HG02885 (cell line): ENCODE results near the gene FAM222A.

ENCODE experiments used
- ATAC-seq: cut with Tn5 transposase; IDR thresholded peaks from one replicate; pipeline ENCODE4 v1.9.1; 2021; ENCODE audit warnings: mild to moderate bottlenecking; ENCODE audit not compliant: unreplicated experiment, poor library complexity

The FAM222A gene

GRCh38 chr12:109756457-109756856 is 42.8 kb downstream of the FAM222A start:
- no peak for ATAC-seq

DNA sequence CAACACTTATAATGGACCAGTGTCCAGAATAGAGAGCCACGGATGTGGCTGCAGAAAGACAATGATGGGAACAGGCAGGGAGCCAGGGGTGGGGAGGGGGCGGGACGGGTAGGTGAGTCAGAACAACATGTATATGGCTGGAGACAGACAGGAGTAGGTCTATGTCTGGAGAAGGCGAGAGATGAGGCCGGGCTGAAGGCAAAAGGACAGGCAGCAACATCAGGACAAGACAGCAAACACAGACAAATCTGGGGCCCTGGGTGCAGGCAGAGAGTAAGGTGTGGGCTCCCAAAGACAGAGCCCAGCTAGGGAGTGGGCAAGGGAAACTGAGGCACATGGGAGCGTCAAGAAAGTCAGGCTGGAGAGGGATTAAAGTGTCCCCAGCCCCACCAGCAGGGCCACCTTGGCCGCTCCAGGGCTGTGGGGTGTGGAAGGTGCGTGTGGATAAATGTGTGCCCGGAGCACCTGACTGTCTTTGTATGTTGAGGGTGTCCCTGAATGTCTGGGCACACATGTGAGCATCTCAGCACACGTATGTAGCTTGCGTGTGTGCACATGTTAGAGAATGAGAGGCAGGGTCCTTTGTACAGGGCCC is 44.1 kb downstream of the FAM222A start:
- no peak for ATAC-seq

DNA sequence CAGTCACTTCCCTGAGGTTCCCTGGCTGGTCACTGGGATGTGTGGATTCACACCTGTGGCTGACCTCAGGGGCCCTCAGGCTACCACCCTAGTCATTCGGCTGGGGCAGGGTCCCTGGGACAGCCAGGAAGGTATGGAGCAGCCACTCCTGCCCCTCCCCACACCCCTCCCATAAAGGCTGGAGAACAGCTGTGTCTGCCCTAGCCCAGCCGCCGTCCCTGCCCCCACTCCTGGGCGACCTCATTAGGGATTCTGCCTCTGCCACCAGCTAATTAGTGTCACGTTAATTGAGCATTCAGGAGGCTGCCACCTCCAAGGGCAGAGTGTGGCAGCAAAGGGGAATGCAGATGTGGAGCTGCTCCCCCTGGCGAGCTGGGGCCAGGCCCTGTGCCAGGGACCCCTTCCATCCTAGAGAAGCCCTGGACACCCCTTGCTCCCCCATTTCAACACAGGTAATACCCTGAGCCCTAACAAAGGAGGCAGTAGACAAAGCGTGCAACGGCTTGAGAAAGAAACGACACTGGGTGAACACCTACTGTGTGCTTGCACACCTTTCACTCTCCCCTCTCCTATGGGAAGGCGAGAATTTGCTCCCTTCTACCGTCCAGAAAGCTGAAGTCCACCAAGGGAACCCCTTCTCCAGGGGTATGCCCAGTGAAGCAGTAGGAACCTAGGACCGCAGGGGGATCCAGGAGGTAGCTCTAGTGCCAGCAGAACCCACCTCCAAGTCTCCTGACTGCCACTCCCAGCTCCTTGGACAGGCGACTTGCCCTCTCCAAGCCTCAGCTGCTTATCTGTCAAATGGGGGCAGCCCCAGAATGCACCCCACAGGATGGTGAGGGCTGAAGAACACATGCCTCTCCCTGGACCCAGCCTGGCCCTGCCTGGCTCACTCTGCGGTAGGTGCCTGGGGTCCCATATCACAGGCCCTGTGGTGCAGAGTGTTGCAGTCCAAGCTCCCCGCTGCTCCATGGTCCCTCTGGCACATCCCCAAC is 45.1 kb downstream of the FAM222A start:
- ATAC-seq = no peak

GRCh38 chr12:109759595-109759994 is 46.0 kb downstream of the FAM222A start:
- ATAC-seq = no peak

DNA sequence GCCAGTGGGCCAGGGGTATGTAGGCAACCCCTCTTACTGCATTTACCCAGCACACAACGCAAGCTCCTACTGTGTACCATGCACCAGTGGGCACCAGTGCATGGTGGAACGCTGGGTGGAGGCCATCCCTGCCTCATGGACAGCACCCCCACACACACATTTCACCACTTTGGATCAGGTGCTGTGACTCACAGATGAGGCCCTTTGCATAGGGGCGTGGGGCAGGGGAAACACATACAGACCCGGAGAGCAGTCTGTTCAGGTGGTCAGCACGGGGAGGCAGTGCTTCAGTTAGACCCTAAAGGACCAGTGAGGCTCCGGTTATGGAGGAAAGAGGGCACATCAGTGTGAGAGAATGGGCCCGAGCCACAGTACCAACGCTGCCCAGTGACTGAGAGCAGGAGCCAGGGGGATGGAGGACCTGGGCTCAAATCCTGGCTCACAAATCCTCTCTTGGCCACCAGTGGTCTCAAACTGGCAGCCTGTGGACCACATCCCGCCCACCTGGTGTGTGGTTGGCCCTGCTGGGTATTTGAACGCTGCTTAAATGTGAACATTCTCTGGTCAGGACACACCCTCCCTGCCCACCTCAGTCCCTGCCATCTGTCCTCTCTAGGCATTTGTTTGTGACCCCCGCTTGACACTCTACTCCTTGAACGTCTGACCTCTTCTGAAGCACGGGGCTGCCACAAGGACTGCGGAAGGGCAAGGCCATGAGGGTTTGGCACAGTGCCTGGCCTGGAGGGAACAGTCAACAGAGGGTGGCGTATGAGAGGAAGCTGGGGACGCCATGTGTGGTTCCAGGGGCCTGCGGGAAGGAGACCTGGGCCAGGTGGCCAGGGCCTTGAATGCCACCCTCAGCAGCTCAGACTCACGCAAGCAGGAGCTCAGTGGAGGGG is 46.7 kb downstream of the FAM222A start:
- ATAC-seq = no peak

DNA sequence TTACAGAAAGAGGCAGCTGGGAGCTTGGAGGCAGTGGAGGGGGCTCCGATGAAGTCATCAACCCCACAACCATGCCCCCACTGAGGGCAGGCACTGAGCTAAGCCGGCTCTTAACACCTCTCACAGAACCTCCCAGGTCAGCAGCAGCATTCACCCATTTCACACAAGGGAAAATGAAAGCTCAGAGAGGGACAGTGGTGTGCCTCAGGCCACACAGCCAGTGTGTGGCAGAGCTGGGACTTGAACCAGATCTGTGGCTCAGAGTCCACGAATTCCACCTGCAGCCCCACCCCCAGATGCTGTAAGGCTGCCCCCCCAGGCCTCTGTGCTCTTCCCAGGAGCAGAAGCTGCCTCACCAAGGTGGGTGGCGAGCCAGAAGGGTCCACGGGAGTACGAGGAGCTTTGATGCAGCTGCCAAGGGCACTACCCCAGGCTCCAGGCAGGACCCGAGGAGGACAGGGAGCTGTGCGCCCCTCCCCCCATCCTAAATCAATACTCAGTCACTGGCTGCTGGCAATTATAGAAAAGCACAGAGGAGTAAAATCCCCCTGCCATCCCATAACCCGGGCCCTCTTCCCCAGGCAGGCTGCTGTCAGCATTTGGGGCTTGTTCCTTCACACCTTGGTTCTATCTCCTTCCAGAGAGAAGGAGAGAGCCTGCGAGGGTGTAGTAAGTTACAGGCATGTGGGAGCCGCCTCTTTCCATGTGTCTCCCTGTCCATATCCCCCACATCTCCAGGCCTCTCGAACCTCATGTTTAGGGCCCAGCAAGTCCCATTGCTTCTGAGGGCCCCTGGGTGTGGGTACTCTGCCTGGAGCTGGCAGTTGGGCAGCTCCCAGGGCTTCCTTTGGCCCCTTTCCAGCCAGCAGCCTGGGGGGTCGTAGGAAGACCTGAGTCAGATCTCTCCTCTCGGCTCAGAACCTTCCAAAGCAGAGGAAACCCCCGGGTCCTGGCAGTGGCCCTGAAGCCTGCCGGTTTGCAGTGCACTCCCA is 47.6 kb downstream of the FAM222A start:
- no peak for ATAC-seq

- ATAC-seq = no peak
Observed at GRCh38 chr12:109762071-109762672, 48.5 kb downstream of the FAM222A start.

GRCh38 chr12:109762673-109763191 is 49.1 kb downstream of the FAM222A start:
- ATAC-seq = no peak

DNA sequence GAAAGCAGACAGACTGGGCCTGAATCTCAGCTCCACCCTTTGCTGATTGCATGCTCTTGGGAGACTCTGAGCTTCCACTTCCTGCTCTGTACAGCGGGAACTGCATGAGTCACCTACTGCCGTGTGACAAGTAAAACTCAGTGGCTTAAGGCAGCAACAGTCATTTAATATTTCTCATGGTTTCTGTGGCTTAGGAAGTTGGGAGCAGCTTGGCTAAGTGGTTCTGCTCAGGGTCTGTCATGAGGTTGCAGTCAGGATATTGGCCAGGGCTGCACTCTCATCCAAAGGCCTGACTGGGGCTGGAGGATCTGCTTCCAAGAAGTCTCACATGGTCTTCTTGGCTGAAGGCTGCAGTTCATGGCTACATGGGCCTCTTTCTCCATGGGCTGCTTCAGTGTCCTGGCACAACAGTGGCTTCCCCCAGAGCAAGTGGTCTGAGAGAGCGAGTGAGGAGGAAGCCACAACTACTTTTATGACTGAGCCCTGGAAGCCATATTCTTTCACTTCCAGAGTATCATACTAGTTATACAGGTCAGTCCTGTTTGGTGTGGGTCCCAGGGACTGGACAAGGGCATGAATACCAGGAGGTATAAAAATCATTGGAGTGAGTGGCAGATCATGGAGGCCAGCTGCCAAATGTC is 49.7 kb downstream of the FAM222A start:
- ATAC-seq = no peak

- no peak for ATAC-seq
Observed at GRCh38 chr12:109764123-109764522, 50.5 kb downstream of the FAM222A start.

DNA sequence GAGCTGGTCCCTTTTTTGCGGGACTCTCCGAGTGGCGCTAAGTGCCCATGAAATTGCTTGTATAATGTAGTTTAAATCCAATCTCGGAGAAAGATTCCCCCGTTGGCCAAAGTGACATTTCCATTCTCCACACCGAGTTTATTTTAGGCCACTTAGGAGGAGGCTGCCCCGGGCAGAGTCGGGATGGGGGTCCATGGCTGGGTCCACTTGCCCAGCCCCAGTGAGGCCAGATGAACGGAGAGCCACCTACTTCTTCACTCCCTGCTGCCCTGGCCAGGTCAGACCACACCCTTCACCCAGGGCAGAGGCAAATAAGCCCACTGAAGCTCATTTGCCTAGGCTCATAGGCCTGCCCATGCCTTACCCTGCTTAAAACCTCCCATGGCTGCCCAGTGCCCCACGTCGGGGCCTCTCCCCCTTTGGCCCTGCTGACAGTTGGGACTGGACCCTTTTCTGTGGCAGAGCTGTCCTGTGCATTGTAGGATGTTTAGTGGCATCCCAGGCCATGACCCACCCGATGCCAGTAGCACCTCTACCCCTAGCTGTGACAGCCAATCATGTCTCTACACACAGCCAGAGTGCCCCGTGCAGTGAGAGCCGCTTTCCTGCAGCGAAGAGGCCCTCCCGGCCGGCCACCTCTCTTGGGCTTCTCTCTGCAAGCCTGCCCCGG is 51.3 kb downstream of the FAM222A start:
- no peak for ATAC-seq

GRCh38 chr12:109765446-109765810 is 51.8 kb downstream of the FAM222A start:
- ATAC-seq = no peak

DNA sequence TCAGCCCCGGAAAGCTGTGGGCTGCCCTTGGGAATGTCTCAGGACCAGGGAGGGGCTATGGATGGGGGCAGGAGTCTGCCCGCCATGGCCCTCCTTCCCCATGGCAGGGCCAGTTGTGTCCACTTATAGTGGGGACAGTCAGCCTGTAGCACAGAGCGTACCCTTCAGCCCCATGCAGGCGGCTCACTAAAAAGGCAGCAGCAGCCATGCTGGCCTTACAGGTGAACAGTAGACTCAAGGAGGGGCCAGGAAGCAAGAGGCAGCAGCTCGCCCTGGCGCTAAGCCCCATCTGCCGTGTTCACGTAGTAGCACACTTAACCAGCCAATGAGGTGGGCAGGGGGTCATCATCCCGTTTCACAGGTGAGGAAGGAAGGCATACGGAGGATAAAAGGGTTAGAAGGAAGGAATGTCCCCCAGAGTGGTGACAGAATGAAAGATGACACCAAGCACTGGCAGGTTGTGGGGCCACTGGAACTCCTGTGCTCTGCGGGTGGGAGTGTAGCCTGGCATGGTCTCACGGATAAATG is 52.7 kb downstream of the FAM222A start:
- no peak for ATAC-seq

DNA sequence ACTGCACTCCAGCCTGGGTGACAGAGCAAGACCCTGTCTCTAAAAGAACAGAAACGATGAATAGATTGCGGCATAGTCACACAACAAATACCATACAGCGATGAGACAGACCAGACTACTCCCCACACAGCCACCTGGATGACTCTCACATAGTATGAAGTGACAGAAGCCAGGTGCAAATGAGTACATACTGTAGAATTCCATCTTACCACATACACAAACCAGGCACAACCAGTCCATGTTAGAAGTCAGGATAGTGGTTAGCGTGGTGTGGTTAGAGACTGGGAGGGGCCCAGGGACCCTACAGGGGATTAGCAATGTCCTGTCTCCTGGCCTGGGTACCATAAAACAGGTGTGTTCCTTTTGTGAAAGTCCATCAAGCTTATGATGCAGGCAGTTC is 53.8 kb downstream of the FAM222A start:
- ATAC-seq = no peak

GRCh38 chr12:109767991-109768900 is 54.6 kb downstream of the FAM222A start:
- ATAC-seq = no peak

GRCh38 chr12:109768901-109769670 is 55.5 kb downstream of the FAM222A start:
- ATAC-seq = no peak
